SK-N-SH (cell line): ENCODE results near the gene AKIP1. TPM values are rescaled to one million over a fixed set of nuclear protein-coding genes. Genes with fewer than 3 reads are reported as not detected.

ENCODE experiments used
- CTCF ChIA-PET: fragments of 300-600, 350-600 bp; formaldehyde crosslinking; extraction: SDS; loops from one replicate; lab custom pipeline; 2021; lab: Yijun Ruan, JAX
- POLR2A ChIA-PET: fragments of 350-600 bp; sonication (Branson Sonifier 250); formaldehyde crosslinking; extraction: SDS; loops from one replicate; lab custom pipeline; 2020; ENCODE audit warnings: antibody characterized with exemption, inconsistent platforms; lab: Yijun Ruan, JAX
- DNase-seq: peaks from one replicate; pipeline ENCODE4 v3.0.0; 2012
- H2AFZ ChIP-seq: fragments of 200-600 bp; sonication (generic); 2 replicates; pipeline ENCODE4 v1.8.1; 2016; ENCODE audit warnings: antibody characterized with exemption, mild to moderate bottlenecking, low read depth
- H3F3A ChIP-seq: fragments of 200-600 bp; sonication (generic); replicated peaks from 2 replicates; pipeline ENCODE3; 2016; ENCODE audit warnings: antibody characterized with exemption, mild to moderate bottlenecking; ENCODE audit not compliant: insufficient read depth
- H3K27ac ChIP-seq, 2 experiments: fragments of 200-500 bp in 1 of 2; fragments of 200-600 bp in 1 of 2; sonication (Bioruptor generic) in 1 of 2; sonication (generic), shearing (Covaris generic) in 1 of 2; 2 replicates each; pipeline versions ENCODE4 v1.5.1 to v1.6.1; 2014 to 2016; ENCODE audit warnings: low read depth in 2 of 2, inconsistent platforms in 1 of 2, low read length in 1 of 2, mild to moderate bottlenecking in 1 of 2, mixed read lengths in 1 of 2
- H3K27me3 ChIP-seq: fragments of 200-600 bp; sonication (generic), shearing (Covaris generic); 2 replicates; pipeline ENCODE4 v1.6.1; 2016; ENCODE audit warnings: mixed run types; ENCODE audit not compliant: insufficient read depth
- H3K36me3 ChIP-seq, 2 experiments: fragments of 200-500 bp in 1 of 2; fragments of 200-600 bp in 1 of 2; sonication (Bioruptor generic) in 1 of 2; sonication (generic) in 1 of 2; replicated peaks in 1 of 2; 2 replicates each; pipeline versions ENCODE3 to v1.5.1; 2014 to 2016; ENCODE audit warnings: low read length in 1 of 2, mild to moderate bottlenecking in 1 of 2; ENCODE audit not compliant: insufficient read depth in 2 of 2, control insufficient read depth in 1 of 2
- H3K4me1 ChIP-seq, 2 experiments: fragments of 200-500 bp in 1 of 2; fragments of 200-600 bp in 1 of 2; sonication (Bioruptor generic) in 1 of 2; sonication (generic), shearing (Covaris generic) in 1 of 2; 2 replicates each; pipeline versions ENCODE4 v1.5.1 to v1.6.1; 2014 to 2016; ENCODE audit warnings: low read depth in 1 of 2, low read length in 1 of 2, mixed run types in 1 of 2; ENCODE audit not compliant: insufficient read depth in 2 of 2, control insufficient read depth in 1 of 2
- H3K4me2 ChIP-seq: fragments of 200-600 bp; sonication (generic), shearing (Covaris generic); 2 replicates; pipeline ENCODE4 v1.6.1; 2017; ENCODE audit warnings: mixed run types
- H3K4me3 ChIP-seq, 2 experiments: fragments of 200-500 bp in 1 of 2; fragments of 200-600 bp in 1 of 2; sonication (Bioruptor generic) in 1 of 2; sonication (generic), shearing (Covaris generic) in 1 of 2; 2 replicates each; pipeline versions ENCODE4 v1.5.1 to v1.8.1; 2014 to 2016; ENCODE audit warnings: low read depth in 2 of 2, inconsistent platforms in 1 of 2, low read length in 1 of 2, mild to moderate bottlenecking in 1 of 2, mixed read lengths in 1 of 2, moderate library complexity in 1 of 2
- H3K79me2 ChIP-seq: fragments of 200-600 bp; sonication (generic); 2 replicates; pipeline ENCODE4 v1.8.1; 2017; ENCODE audit warnings: mild to moderate bottlenecking; ENCODE audit not compliant: insufficient read depth
- H3K9ac ChIP-seq: fragments of 200-600 bp; sonication (generic); 2 replicates; pipeline ENCODE4 v1.6.1; 2017; ENCODE audit warnings: mixed run types
- H3K9me2 ChIP-seq: fragments of 200-600 bp; sonication (generic); 2 replicates; pipeline ENCODE4 v1.6.1; 2017; ENCODE audit warnings: mixed run types
- H3K9me3 ChIP-seq: fragments of 200-600 bp; sonication (generic); 2 replicates; pipeline ENCODE4 v1.6.1; 2017; ENCODE audit warnings: mixed run types, mild to moderate bottlenecking, moderate library complexity
- H4K20me1 ChIP-seq: fragments of 200-600 bp; sonication (generic); 2 replicates; pipeline ENCODE4 v1.6.1; 2017; ENCODE audit warnings: mild to moderate bottlenecking, mixed run types; ENCODE audit not compliant: insufficient read depth
- GABPA ChIP-seq: IDR thresholded peaks from 2 replicates; pipeline ENCODE4 v1.4.0; 2012; ENCODE audit warnings: low read depth, mild to moderate bottlenecking
- IRF3 ChIP-seq: fragments of 150-350 bp; IDR thresholded peaks from 2 replicates; pipeline ENCODE4 v1.6.1; 2016; ENCODE audit warnings: mild to moderate bottlenecking, low read depth, low read length
- MXI1 ChIP-seq: IDR thresholded peaks from 2 replicates; pipeline ENCODE4 v1.6.1; 2012; ENCODE audit warnings: mild to moderate bottlenecking, low read depth, low read length, improper control_type of control experiment
- NFIC ChIP-seq: IDR thresholded peaks from 2 replicates; pipeline ENCODE4 v1.4.0; 2012; ENCODE audit warnings: borderline replicate concordance
- POLR2AphosphoS5 ChIP-seq: IDR thresholded peaks from 2 replicates; pipeline ENCODE4 v1.6.1; 2012; ENCODE audit warnings: low read depth, low read length
- RAD21 ChIP-seq: IDR thresholded peaks from 2 replicates; pipeline ENCODE4 v1.6.1; 2012; ENCODE audit warnings: mild to moderate bottlenecking, low read length
- REST ChIP-seq: IDR thresholded peaks from 2 replicates; pipeline ENCODE4 v1.6.1; 2012; ENCODE audit warnings: mild to moderate bottlenecking, low read depth, low read length, moderate library complexity
- USF1 ChIP-seq: IDR thresholded peaks from 2 replicates; pipeline ENCODE4 v1.4.0; 2012; ENCODE audit warnings: low read depth, borderline replicate concordance
- WGBS: methylation state at CpG from one replicate; pipeline ENCODE4 v1.1.6; 2017; ENCODE audit warnings: low lambda C conversion rate; 5-methylcytosine and 5-hydroxymethylcytosine counted together
- polyA plus RNA-seq, 3 experiments: library from polyadenylated mRNA; depleted of rRNA; stranded (reverse); fragments of >200 nt; gene quantifications; 2 replicates each; pipeline ENCODE4 v1.2.3, GENCODE V29; 2012
- TF ChIP-seq, protein P1 (sequence below): IDR thresholded peaks from 2 replicates; pipeline ENCODE4 v1.4.0; 2012; ENCODE audit warnings: low read depth, borderline replicate concordance
- TF ChIP-seq, protein P2 (sequence below): IDR thresholded peaks from 2 replicates; pipeline ENCODE4 v1.4.0; 2012; ENCODE audit warnings: low read depth
- TF ChIP-seq, protein P3 (sequence below): fragments of 200-600 bp; sonication (generic); IDR thresholded peaks from 2 replicates; pipeline ENCODE4 v1.6.1; 2017; ENCODE audit warnings: antibody characterized with exemption, mild to moderate bottlenecking, moderate library complexity

AKIP1 gene
- polyA plus RNA-seq, 1 of the 3 experiments (the other 2 are of a cell fraction) = 47.9 TPM

GRCh38 chr11:8930456-8931175 lies 19.6 kb downstream of the AKIP1 start:
- ChIA-PET CTCF (interaction anchor here (1.0 to 1.1 kb wide), 2 partner anchors 17 to 29 kb away, joined by 3 to 7 read pairs; no protein-coding TSS in a partner anchor), POLR2A (no interaction called here)
- H3K27me3 ChIP-seq = no peaks in the 10 kb centered on the region
- H3K9me3 ChIP-seq = no peaks in the 10 kb centered on the region
- no peaks in the 10 kb centered on the region for H4K20me1 ChIP-seq
- no peaks in the 10 kb centered on the region for H3K36me3 ChIP-seq
- TF ChIP-seq, protein P1, sequence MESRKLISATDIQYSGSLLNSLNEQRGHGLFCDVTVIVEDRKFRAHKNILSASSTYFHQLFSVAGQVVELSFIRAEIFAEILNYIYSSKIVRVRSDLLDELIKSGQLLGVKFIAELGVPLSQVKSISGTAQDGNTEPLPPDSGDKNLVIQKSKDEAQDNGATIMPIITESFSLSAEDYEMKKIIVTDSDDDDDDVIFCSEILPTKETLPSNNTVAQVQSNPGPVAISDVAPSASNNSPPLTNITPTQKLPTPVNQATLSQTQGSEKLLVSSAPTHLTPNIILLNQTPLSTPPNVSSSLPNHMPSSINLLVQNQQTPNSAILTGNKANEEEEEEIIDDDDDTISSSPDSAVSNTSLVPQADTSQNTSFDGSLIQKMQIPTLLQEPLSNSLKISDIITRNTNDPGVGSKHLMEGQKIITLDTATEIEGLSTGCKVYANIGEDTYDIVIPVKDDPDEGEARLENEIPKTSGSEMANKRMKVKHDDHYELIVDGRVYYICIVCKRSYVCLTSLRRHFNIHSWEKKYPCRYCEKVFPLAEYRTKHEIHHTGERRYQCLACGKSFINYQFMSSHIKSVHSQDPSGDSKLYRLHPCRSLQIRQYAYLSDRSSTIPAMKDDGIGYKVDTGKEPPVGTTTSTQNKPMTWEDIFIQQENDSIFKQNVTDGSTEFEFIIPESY = no peak
- no peak for TF ChIP-seq USF1
- TF ChIP-seq RAD21 = no peak
- no peak for TF ChIP-seq POLR2AphosphoS5
- no peak for TF ChIP-seq NFIC
- TF ChIP-seq, protein P2, sequence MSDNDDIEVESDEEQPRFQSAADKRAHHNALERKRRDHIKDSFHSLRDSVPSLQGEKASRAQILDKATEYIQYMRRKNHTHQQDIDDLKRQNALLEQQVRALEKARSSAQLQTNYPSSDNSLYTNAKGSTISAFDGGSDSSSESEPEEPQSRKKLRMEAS = no peak
- no peak for DNase-seq
- no peak overlapping the region for H3K9ac ChIP-seq
- no peak overlapping the region for H3K27ac ChIP-seq
- peaks cover 5% of the 10 kb centered on the region for H3F3A ChIP-seq
- H3K4me2 ChIP-seq = no peak overlapping the region
- H3K9me2 ChIP-seq = no peaks in the 10 kb centered on the region
- no peak overlapping the region for H2AFZ ChIP-seq
- 95% methylated on average over 10 of the region's 12 CpGs for WGBS
- no peak overlapping the region for H3K4me3 ChIP-seq
- H3K79me2 ChIP-seq = no peaks in the 10 kb centered on the region
- 0 out of 4 replicates have a peak, but pooled peaks cover 0 to 4% of the 10 kb centered on the region in 2 experiments for H3K4me1 ChIP-seq

DNA sequence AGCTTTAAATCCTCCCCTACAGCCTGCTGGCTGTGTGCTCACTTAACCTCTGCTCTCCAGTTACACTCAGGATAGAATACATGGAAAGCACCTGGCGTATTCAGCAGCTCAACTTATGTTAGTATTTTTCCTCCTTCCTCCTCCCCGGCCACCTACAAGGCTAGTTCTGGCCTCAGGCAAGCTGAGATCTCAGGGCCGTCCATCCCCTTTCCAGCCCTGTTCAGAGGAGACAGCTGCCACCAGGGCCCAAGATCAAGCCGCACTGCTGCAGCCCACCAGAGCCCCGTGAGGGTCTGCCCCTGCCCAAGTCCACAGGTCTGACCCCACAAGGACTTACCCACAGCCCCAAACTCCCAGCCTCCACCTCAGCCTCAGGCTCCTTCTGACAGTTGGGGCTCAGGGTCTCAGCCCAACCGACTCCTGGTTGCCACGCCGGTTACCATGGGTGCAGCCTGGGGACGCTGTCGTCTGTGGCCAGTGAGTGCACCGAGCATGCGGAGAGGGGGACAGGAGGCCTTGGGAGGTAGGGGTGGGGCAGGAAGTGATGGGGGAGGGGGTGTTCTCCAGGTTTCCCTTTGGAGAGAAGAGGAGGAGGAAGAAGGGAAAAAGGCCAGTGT lies 21.7 kb downstream of the AKIP1 start, which contains the start of gene C11orf16:
Gene C11orf16, minus strand, starts transcription at position 384 of the 617 bp plus-strand sequence. CDS start 639 bp downstream, outside the sequence.
- 0 out of 4 replicates have a peak, but pooled peaks cover 0 to 4% of the 10 kb centered on the region in 2 experiments for H3K4me1 ChIP-seq
- H4K20me1 ChIP-seq = no peaks in the 10 kb centered on the region
- H3K27ac ChIP-seq = no peak within 1 kb of the TSS
- H3K9me2 ChIP-seq = no peaks in the 10 kb centered on the region
- ChIA-PET POLR2A (no interaction called here), CTCF (interaction anchor here (0.9 to 1.6 kb wide), 2 partner anchors 19 to 27 kb away, joined by 4 read pairs; no protein-coding TSS in a partner anchor)
- H3K27me3 ChIP-seq = no peaks in the 10 kb centered on the region
- H3F3A ChIP-seq = peaks cover 5% of the 10 kb centered on the region
- no peak for DNase-seq
- H3K9ac ChIP-seq = no peak within 1 kb of the TSS
- H2AFZ ChIP-seq = no peak within 1 kb of the TSS
- no peak within 1 kb of the TSS for H3K4me2 ChIP-seq
- 96% methylated on average over 11 of the region's 12 CpGs for WGBS
- no peaks in the 10 kb centered on the region for H3K36me3 ChIP-seq
- no peak within 1 kb of the TSS for H3K4me3 ChIP-seq
- no peaks in the 10 kb centered on the region for H3K79me2 ChIP-seq
- no peaks in the 10 kb centered on the region for H3K9me3 ChIP-seq
- TF ChIP-seq IRF3 (no peak), MXI1 (no peak), GABPA (no peak), NFIC (no peak), REST (no peak)
- TF ChIP-seq, protein P3, sequence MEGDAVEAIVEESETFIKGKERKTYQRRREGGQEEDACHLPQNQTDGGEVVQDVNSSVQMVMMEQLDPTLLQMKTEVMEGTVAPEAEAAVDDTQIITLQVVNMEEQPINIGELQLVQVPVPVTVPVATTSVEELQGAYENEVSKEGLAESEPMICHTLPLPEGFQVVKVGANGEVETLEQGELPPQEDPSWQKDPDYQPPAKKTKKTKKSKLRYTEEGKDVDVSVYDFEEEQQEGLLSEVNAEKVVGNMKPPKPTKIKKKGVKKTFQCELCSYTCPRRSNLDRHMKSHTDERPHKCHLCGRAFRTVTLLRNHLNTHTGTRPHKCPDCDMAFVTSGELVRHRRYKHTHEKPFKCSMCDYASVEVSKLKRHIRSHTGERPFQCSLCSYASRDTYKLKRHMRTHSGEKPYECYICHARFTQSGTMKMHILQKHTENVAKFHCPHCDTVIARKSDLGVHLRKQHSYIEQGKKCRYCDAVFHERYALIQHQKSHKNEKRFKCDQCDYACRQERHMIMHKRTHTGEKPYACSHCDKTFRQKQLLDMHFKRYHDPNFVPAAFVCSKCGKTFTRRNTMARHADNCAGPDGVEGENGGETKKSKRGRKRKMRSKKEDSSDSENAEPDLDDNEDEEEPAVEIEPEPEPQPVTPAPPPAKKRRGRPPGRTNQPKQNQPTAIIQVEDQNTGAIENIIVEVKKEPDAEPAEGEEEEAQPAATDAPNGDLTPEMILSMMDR = no peak
- TF ChIP-seq, protein P1 = no peak
